Trophoblast cell (in vitro differentiated cells and primary cell): ENCODE results near the gene TNFRSF12A.

Source experiments
- DNase-seq, 2 donors: peaks; one replicate each; pipeline ENCODE4 v3.0.0-alpha.2; 2016
- H2AFZ ChIP-seq: 2 replicates; pipeline ENCODE4 v1.6.1; 2013; ENCODE audit warnings: low read length, moderate library complexity, mild to moderate bottlenecking; ENCODE audit not compliant: insufficient read depth, poor library complexity
- H2AK5ac ChIP-seq: 2 replicates; pipeline ENCODE4 v1.6.1; 2013; ENCODE audit warnings: mild to moderate bottlenecking, low read length
- H2BK120ac ChIP-seq: 2 replicates; pipeline ENCODE4 v1.6.1; 2013; ENCODE audit warnings: low read length, mild to moderate bottlenecking, moderate library complexity; ENCODE audit not compliant: insufficient read depth, poor library complexity
- H2BK12ac ChIP-seq: 2 replicates; pipeline ENCODE4 v1.6.1; 2013; ENCODE audit warnings: mild to moderate bottlenecking, low read length, moderate library complexity
- H2BK5ac ChIP-seq: 2 replicates; pipeline ENCODE4 v1.6.1; 2013; ENCODE audit warnings: low read length, low read depth, moderate library complexity, mild to moderate bottlenecking; ENCODE audit not compliant: poor library complexity
- H3K14ac ChIP-seq: 2 replicates; pipeline ENCODE4 v1.6.1; 2013; ENCODE audit warnings: mild to moderate bottlenecking, low read length
- H3K18ac ChIP-seq: 2 replicates; pipeline ENCODE4 v1.6.1; 2013; ENCODE audit warnings: mild to moderate bottlenecking, low read length
- H3K23ac ChIP-seq: 2 replicates; pipeline ENCODE4 v1.6.1; 2013; ENCODE audit warnings: low read length
- H3K27ac ChIP-seq: 2 replicates; pipeline ENCODE4 v1.5.1; 2013; ENCODE audit warnings: low read depth, mild to moderate bottlenecking, inconsistent platforms, low read length, moderate library complexity
- H3K27me3 ChIP-seq: 2 replicates; pipeline ENCODE4 v1.6.1; 2013; ENCODE audit warnings: inconsistent platforms, mild to moderate bottlenecking, low read length, moderate library complexity; ENCODE audit not compliant: insufficient read depth
- H3K36me3 ChIP-seq, 2 experiments: 1 replicate in 1 of 2; 2 replicates in 1 of 2; pipeline ENCODE4 v1.6.1; 2013; ENCODE audit warnings: low read length in 2 of 2, mild to moderate bottlenecking in 2 of 2, moderate library complexity in 1 of 2; ENCODE audit not compliant: insufficient read depth in 2 of 2, control insufficient read depth in 1 of 2
- H3K4ac ChIP-seq: 2 replicates; pipeline ENCODE4 v1.6.1; 2013; ENCODE audit warnings: low read depth, mild to moderate bottlenecking, low read length, moderate library complexity
- H3K4me1 ChIP-seq, 2 experiments: 1 replicate in 1 of 2; 2 replicates in 1 of 2; pipeline ENCODE4 v1.6.1; 2013; ENCODE audit warnings: low read length in 2 of 2, mild to moderate bottlenecking in 2 of 2, moderate library complexity in 1 of 2; ENCODE audit not compliant: insufficient read depth in 2 of 2, control insufficient read depth in 1 of 2
- H3K4me2 ChIP-seq: 2 replicates; pipeline ENCODE4 v1.6.1; 2013; ENCODE audit warnings: inconsistent platforms, mild to moderate bottlenecking, low read length, moderate library complexity
- H3K4me3 ChIP-seq: 2 replicates; pipeline ENCODE4 v1.5.1; 2013; ENCODE audit warnings: mild to moderate bottlenecking, low read depth, low read length, inconsistent platforms
- H3K79me1 ChIP-seq: one replicate; pipeline ENCODE4 v1.6.1; 2013; ENCODE audit warnings: low read length
- H3K79me2 ChIP-seq: 2 replicates; pipeline ENCODE4 v1.6.1; 2013; ENCODE audit warnings: low read length, mild to moderate bottlenecking; ENCODE audit not compliant: control insufficient read depth, insufficient read depth, poor library complexity
- H3K9ac ChIP-seq: 2 replicates; pipeline ENCODE4 v1.6.1; 2013; ENCODE audit warnings: mild to moderate bottlenecking, low read length
- H3K9me3 ChIP-seq: 2 replicates; pipeline ENCODE4 v1.6.1; 2013; ENCODE audit warnings: low read depth, mild to moderate bottlenecking, control low read depth, inconsistent platforms, low read length; ENCODE audit not compliant: insufficient read depth
- H4K12ac ChIP-seq: 2 replicates; pipeline ENCODE4 v1.6.1; 2013; ENCODE audit warnings: low read depth, mild to moderate bottlenecking, low read length, moderate library complexity
- H4K8ac ChIP-seq: 2 replicates; pipeline ENCODE4 v1.6.1; 2013; ENCODE audit warnings: low read depth, mild to moderate bottlenecking, low read length, moderate library complexity
- H4K91ac ChIP-seq: one replicate; pipeline ENCODE4 v1.6.1; 2013; ENCODE audit warnings: low read depth, mild to moderate bottlenecking, low read length, moderate library complexity
- WGBS: extraction: QIAGEN DNeasy Blood & Tissue Kit; methylation state at CpG from one replicate; pipeline ENCODE4 v1.1.7; 2013; ENCODE audit warnings: missing lambda C conversion rate; ENCODE audit not compliant: insufficient read length, insufficient coverage; ENCODE audit errors: extremely low coverage; 5-methylcytosine and 5-hydroxymethylcytosine counted together

Gene TNFRSF12A

GRCh38 chr16:3029491-3030221 lies 9.5 kb downstream of the TNFRSF12A start:
- Histone ChIP-seq H3K27ac (no peak overlapping the region), H3K79me2 (no peaks in the 10 kb centered on the region), H3K27me3 (no peaks in the 10 kb centered on the region), H3K4me2 (no peak overlapping the region), H3K9me3 (no peaks in the 10 kb centered on the region), H4K12ac (no peak overlapping the region), H2AFZ (no peak overlapping the region), H3K79me1 (no peaks in the 10 kb centered on the region), H3K18ac (no peak overlapping the region), H2BK5ac (no peak overlapping the region), H4K8ac (no peak overlapping the region), H2BK12ac (no peak overlapping the region), H3K4me1 (peaks cover 7% of the 10 kb centered on the region in 2 experiments), H3K14ac (no peak overlapping the region), H3K4ac (no peak overlapping the region), H2BK120ac (no peak overlapping the region), H3K4me3 (no peak overlapping the region), H3K9ac (no peak overlapping the region), H3K36me3 (peaks cover 20 to 22% of the 10 kb centered on the region in 2 experiments), H3K23ac (no peak overlapping the region), H4K91ac (no peak overlapping the region), H2AK5ac (no peak overlapping the region)
- no CpG with 5 or more reads among the region's 59 CpGs for WGBS
- peak in 1 of 2 donors; percentile 51 for DNase-seq

DNA sequence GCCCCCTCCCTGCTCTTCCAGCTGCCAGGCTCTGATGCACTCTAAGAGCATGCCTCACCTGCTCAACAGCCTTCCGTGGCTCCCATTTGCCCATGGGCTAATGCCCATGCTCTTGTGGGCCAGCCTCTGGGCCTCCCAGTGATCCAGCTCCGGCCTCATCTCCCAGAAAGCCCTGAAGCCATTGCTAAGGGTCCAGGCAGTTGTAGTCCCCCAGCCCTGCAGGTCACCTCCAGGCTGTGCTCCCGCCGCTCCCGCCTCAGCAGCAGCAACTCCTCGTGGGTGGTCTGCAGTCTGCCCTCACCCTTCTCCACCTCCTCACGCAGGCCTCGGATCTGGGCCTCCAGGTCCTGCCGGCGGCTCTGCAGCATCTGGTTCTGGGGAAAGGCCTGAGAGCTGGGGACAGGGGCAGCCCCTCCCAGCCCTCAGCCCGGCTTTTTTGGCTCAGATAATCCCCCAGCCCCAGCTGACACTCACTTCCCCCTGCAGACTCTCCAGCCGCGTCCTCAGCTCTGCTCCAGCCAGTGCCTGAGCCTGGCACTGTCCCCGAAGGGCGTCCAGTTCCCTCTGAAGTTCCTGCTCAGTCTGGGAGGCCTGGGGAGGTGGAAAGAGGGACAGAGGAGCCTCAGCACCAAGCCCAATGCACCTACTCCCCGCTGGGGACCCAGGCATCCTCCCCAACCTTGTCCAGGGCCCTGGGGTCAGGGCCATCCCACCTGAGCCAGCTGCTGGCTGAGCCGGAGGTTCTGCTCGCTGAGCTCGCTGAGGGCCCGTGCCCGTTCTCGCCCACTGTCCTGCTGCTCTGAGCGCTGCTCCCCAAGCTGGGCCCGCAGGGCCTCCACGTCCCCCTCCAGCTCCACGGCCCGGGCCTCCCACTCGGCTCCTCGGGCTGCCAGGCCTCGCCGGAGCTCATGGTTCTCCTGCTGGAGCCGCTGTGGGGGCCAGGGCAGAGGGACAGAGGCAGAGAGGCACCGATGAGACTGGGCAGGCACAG lies 10.3 kb downstream of the TNFRSF12A start:
- Histone ChIP-seq H3K4me1 (peaks cover 7% of the 10 kb centered on the region in 2 experiments), H3K9me3 (no peaks in the 10 kb centered on the region), H4K8ac (no peak overlapping the region), H3K4ac (no peak overlapping the region), H3K23ac (no peak overlapping the region), H2AFZ (no peak overlapping the region), H3K79me1 (no peaks in the 10 kb centered on the region), H3K4me3 (no peak overlapping the region), H3K27me3 (no peaks in the 10 kb centered on the region), H2AK5ac (no peak overlapping the region), H2BK120ac (no peak overlapping the region), H3K18ac (no peak overlapping the region), H3K14ac (no peak overlapping the region), H2BK12ac (no peak overlapping the region), H3K79me2 (no peaks in the 10 kb centered on the region), H4K12ac (no peak overlapping the region), H2BK5ac (no peak overlapping the region), H3K36me3 (peaks cover 20% of the 10 kb centered on the region in 2 experiments), H3K4me2 (no peak overlapping the region), H3K27ac (no peak overlapping the region), H4K91ac (no peak overlapping the region), H3K9ac (no peak overlapping the region)
- no CpG with 5 or more reads among the region's 33 CpGs for WGBS
- DNase-seq: no peak

GRCh38 chr16:3032624-3033023 lies 12.5 kb downstream of the TNFRSF12A start:
- no CpG with 5 or more reads among the region's 7 CpGs for WGBS
- no peak overlapping the region for H4K91ac ChIP-seq

DNA sequence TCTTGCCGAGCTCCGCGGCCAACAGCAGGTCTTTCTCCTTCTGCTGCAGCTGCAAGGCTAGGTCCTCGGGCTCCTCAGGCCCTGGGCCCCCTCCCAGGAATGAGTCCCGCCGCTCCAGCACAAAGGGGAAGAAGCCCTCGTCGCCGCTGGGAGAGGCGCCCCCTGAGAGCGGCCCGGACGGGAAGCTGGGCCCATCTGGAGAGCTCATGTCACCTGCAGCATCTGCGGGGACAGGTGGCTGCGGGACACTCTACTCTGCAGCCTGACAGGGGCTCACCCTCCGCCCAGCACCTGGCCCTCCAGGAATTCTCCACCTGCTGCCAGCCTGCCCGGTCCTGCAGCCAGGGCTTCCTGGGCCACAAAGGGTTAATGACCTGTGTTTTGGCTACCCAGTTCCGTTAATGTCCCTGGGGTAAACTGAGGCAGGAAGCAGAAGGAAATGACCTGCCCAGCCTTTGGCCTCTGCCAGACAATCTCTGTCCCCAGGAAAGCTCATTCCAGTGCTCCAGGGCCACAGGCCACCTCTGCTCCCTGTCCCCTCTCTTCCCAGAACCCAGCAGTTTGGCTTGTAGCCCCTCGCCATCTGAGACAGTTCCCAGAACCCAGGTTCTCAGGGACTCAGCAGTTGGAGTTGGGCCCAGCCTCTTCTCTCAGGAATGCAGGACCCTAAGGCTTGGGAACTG lies 15.3 kb downstream of the TNFRSF12A start:
- no peak overlapping the region for H3K9ac ChIP-seq
- H3K4me1 ChIP-seq: peaks cover 5 to 7% of the 10 kb centered on the region in 2 experiments
- no peak overlapping the region for H3K4ac ChIP-seq
- no peak overlapping the region for H3K4me2 ChIP-seq
- H2BK12ac ChIP-seq: no peak overlapping the region
- no CpG with 5 or more reads among the region's 19 CpGs for WGBS
- H3K27me3 ChIP-seq: peaks cover 10% of the 10 kb centered on the region
- H3K23ac ChIP-seq: no peak overlapping the region
- no peaks in the 10 kb centered on the region for H3K79me2 ChIP-seq
- H2AFZ ChIP-seq: no peak overlapping the region
- H3K79me1 ChIP-seq: peaks cover 1% of the 10 kb centered on the region
- no peak overlapping the region for H4K12ac ChIP-seq
- H2AK5ac ChIP-seq: no peak overlapping the region
- no peak overlapping the region for H3K14ac ChIP-seq
- H4K91ac ChIP-seq: no peak overlapping the region
- no peak overlapping the region for H3K4me3 ChIP-seq
- no peak for DNase-seq
- no peak overlapping the region for H2BK120ac ChIP-seq
- no peak overlapping the region for H2BK5ac ChIP-seq
- H3K36me3 ChIP-seq: no peaks in the 10 kb centered on the region
- no peaks in the 10 kb centered on the region for H3K9me3 ChIP-seq
- H3K27ac ChIP-seq: no peak overlapping the region
- no peak overlapping the region for H3K18ac ChIP-seq
- no peak overlapping the region for H4K8ac ChIP-seq

More at GRCh38 chr16:3032624-3033023, 12.5 kb downstream of the TNFRSF12A start:
- no peak overlapping the region for H3K4me2 ChIP-seq
- H2AFZ ChIP-seq: no peak overlapping the region
- no peak overlapping the region for H2AK5ac ChIP-seq
- no peak overlapping the region for H3K9ac ChIP-seq
- no peak overlapping the region for H3K14ac ChIP-seq
- H3K79me2 ChIP-seq: no peaks in the 10 kb centered on the region
- no peak overlapping the region for H3K18ac ChIP-seq
- no peak overlapping the region for H3K23ac ChIP-seq
- H3K27me3 ChIP-seq: peaks cover 10% of the 10 kb centered on the region
- H3K9me3 ChIP-seq: no peaks in the 10 kb centered on the region
- no peak for DNase-seq
- no peaks in the 10 kb centered on the region for H3K79me1 ChIP-seq
- H3K4ac ChIP-seq: no peak overlapping the region
- no peak overlapping the region for H2BK120ac ChIP-seq
- H4K8ac ChIP-seq: no peak overlapping the region
- H3K4me3 ChIP-seq: no peak overlapping the region
- no peaks in the 10 kb centered on the region for H3K36me3 ChIP-seq
- no peak overlapping the region for H4K12ac ChIP-seq
- no peak overlapping the region for H2BK12ac ChIP-seq
- H2BK5ac ChIP-seq: no peak overlapping the region
- H3K4me1 ChIP-seq: peaks cover 10 to 11% of the 10 kb centered on the region in 2 experiments
- H3K27ac ChIP-seq: no peak overlapping the region
